ENCODE results near the gene ARSG.

ARSG gene

DNA sequence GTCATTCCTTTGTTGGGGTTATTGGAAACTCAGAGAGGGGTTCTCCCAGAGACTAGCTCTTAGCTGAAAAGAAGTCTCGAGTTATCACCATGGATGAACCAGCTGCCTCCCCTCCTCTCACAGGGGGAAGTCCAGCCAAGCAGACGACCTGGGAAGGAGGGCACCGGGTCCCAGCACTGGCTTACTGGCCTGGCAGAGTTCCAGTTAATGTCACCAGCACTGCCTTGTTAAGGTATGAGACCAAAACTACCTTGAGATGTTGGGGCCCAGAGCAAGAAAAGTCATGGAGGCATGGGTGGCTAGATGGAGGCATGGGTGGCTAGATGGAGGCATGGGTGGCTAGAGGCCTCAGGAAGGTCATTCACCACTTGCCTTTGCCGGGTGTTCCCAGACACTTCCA, 93.6 kb downstream of the ARSG start:
- TF ChIP-seq, protein P1, sequence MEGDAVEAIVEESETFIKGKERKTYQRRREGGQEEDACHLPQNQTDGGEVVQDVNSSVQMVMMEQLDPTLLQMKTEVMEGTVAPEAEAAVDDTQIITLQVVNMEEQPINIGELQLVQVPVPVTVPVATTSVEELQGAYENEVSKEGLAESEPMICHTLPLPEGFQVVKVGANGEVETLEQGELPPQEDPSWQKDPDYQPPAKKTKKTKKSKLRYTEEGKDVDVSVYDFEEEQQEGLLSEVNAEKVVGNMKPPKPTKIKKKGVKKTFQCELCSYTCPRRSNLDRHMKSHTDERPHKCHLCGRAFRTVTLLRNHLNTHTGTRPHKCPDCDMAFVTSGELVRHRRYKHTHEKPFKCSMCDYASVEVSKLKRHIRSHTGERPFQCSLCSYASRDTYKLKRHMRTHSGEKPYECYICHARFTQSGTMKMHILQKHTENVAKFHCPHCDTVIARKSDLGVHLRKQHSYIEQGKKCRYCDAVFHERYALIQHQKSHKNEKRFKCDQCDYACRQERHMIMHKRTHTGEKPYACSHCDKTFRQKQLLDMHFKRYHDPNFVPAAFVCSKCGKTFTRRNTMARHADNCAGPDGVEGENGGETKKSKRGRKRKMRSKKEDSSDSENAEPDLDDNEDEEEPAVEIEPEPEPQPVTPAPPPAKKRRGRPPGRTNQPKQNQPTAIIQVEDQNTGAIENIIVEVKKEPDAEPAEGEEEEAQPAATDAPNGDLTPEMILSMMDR (conservative IDR thresholded peaks at IDR 0.05; ENCODE audit: low read depth, low read length) = no peak
- H4K20me1 ChIP-seq (ENCODE audit: insufficient read depth) = no peaks in the 10 kb centered on the region
- H3K27me3 ChIP-seq (ENCODE audit: insufficient read depth, low read depth) = no peaks in the 10 kb centered on the region
- H3K4me2 ChIP-seq = no peak overlapping the region
- H3K4me1 ChIP-seq (ENCODE audit: low read depth, poor library complexity, severe bottlenecking) = no peaks in the 10 kb centered on the region
- no peak overlapping the region for H3K9ac ChIP-seq
- no peak overlapping the region for H2AFZ ChIP-seq (ENCODE audit: low read depth)
- no peak overlapping the region for H3K27ac ChIP-seq
- no peaks in the 10 kb centered on the region for H3K36me3 ChIP-seq (ENCODE audit: insufficient read depth)
- no peak overlapping the region for H3K4me3 ChIP-seq (IDR thresholded peaks at IDR 0.05; ENCODE audit: insufficient read depth, low read depth, low read length)
- no peaks in the 10 kb centered on the region for H3K79me2 ChIP-seq (ENCODE audit: insufficient read depth, low read depth)

DNA sequence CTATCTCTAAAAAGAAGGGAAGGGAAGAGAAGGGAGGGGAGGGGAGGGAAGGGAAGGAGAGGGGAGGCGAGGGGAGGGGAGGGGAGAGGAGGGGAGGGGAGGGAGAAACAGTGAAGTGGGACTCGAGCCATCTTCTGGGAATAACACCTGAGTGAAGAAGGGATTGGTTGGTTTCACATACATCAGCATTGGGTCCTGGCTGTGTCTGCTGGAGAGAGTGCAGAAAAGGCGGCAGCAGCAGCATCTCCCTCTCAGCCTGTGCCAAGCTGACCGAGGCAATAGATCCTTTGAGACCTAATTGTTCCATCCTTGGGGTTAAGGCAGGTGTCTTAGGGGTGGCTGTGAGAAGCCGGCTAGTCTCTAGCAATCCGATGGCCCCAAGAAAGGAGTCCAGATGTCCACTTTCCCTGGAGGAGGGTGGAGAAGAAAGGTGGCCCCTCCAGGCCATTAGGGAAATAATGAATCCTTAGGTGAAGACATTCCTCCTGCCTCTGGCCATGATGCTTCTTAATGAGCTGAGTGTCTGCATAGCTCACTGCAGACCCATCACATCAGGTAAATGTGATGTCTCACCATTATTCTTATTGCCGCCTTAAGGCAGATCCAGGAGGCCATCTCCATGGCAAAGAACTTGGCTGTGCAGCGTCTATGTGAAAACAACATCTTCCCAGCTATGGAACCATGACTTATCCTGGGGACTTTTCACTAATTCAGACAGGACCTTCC, 94.4 kb downstream of the ARSG start:
- H3K9ac ChIP-seq = no peak overlapping the region
- H3K27me3 ChIP-seq (ENCODE audit: insufficient read depth, low read depth) = no peaks in the 10 kb centered on the region
- no peak overlapping the region for H2AFZ ChIP-seq (ENCODE audit: low read depth)
- TF ChIP-seq, protein P1 (conservative IDR thresholded peaks at IDR 0.05; ENCODE audit: low read depth, low read length) = no peak
- no peak overlapping the region for H3K4me3 ChIP-seq (IDR thresholded peaks at IDR 0.05; ENCODE audit: insufficient read depth, low read depth, low read length)
- no peaks in the 10 kb centered on the region for H3K4me1 ChIP-seq (ENCODE audit: low read depth, poor library complexity, severe bottlenecking)
- no peaks in the 10 kb centered on the region for H3K79me2 ChIP-seq (ENCODE audit: insufficient read depth, low read depth)
- no peak overlapping the region for H3K27ac ChIP-seq
- no peaks in the 10 kb centered on the region for H3K36me3 ChIP-seq (ENCODE audit: insufficient read depth)
- H4K20me1 ChIP-seq (ENCODE audit: insufficient read depth) = no peaks in the 10 kb centered on the region
- no peak overlapping the region for H3K4me2 ChIP-seq

DNA sequence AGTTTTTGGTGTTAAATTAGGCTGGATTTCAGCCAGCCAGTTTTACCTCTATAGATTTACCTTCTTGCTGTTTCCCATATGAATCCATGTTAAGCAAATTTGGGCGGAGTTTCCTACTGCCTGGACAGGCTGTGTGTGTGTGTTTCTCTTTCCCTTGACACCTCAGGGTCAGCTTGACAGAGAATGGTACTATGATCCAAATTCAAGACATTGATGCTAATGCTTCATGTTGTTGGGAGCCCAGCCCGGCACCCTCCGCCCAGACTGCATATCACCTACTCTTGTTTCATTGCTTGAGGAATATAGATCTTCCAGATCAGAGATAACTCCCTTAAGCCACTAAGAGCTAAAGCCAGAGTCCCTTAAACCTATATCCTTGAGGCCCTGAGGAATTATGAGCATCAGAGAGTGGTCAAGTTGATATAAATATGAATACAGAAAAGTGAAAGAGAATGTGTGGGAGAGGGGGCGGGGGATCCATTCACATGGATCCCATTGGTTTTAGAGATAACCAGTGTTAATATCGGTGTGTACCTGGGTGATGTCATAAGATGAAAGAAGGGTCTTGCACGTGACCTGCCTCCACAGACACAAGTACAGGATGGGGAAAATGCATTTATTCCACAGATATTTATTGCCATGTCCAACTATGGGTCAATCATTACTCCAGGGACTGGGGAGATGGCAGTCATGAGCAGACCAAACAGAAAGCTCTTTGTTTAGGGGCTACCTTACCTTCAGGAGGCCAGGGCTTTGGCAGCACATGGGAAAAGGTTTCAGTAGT, 96.3 kb downstream of the ARSG start:
- Histone ChIP-seq H3K27me3 (ENCODE audit: insufficient read depth, low read depth) (no peaks in the 10 kb centered on the region), H4K20me1 (ENCODE audit: insufficient read depth) (no peaks in the 10 kb centered on the region), H3K36me3 (ENCODE audit: insufficient read depth) (no peaks in the 10 kb centered on the region), H3K4me2 (no peak overlapping the region), H3K4me1 (ENCODE audit: low read depth, poor library complexity, severe bottlenecking) (no peaks in the 10 kb centered on the region), H3K27ac (no peak overlapping the region), H3K79me2 (ENCODE audit: insufficient read depth, low read depth) (no peaks in the 10 kb centered on the region), H3K4me3 (IDR thresholded peaks at IDR 0.05; ENCODE audit: insufficient read depth, low read depth, low read length) (no peak overlapping the region), H2AFZ (ENCODE audit: low read depth) (no peak overlapping the region), H3K9ac (no peak overlapping the region)
- TF ChIP-seq, protein P1 (conservative IDR thresholded peaks at IDR 0.05; ENCODE audit: low read depth, low read length) = no peak

DNA sequence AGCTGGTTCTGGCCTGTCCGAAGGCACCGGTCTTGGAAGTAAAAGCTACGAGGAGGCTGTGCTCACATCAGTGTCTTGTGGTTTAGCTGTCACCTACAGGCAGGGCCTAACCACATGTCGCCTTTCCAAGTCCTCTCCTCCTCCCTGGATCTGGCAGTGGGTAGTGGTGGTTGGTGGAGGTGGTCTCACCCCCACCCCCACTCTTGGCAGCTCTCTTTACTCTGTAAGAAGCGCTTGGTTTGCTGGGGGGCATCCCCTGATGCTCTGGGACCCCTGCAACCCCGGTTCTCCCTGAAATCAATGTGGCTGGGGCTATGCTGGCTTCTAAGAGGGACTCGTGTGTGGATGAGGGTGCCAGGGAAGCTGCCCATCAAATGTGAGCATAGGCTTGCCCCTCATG, 97.7 kb downstream of the ARSG start:
- no peaks in the 10 kb centered on the region for H3K36me3 ChIP-seq (ENCODE audit: insufficient read depth)
- H3K9ac ChIP-seq = no peak overlapping the region
- H3K27me3 ChIP-seq (ENCODE audit: insufficient read depth, low read depth) = no peaks in the 10 kb centered on the region
- H3K4me2 ChIP-seq = no peak overlapping the region
- H4K20me1 ChIP-seq (ENCODE audit: insufficient read depth) = no peaks in the 10 kb centered on the region
- no peak overlapping the region for H3K4me3 ChIP-seq (IDR thresholded peaks at IDR 0.05; ENCODE audit: insufficient read depth, low read depth, low read length)
- no peaks in the 10 kb centered on the region for H3K79me2 ChIP-seq (ENCODE audit: insufficient read depth, low read depth)
- TF ChIP-seq, protein P1 (conservative IDR thresholded peaks at IDR 0.05; ENCODE audit: low read depth, low read length) = no peak
- H2AFZ ChIP-seq (ENCODE audit: low read depth) = no peak overlapping the region
- no peak overlapping the region for H3K27ac ChIP-seq
- H3K4me1 ChIP-seq (ENCODE audit: low read depth, poor library complexity, severe bottlenecking) = no peaks in the 10 kb centered on the region
